Thyroid gland (tissue), 4 donors: ENCODE data around the gene CSRNP3.

Experiments used
- CTCF ChIP-seq, 6 experiments: fragments of 200-600 bp in 3 of 6; fragments of 450-650 bp in 3 of 6; sonication (generic) in 3 of 6; IDR thresholded peaks; one replicate each; pipeline ENCODE4 v1.5.1; 2016 to 2019; ENCODE audit warnings: antibody characterized with exemption in 6 of 6, mild to moderate bottlenecking in 2 of 6, inconsistent platforms in 1 of 6, moderate library complexity in 1 of 6
- POLR2A ChIP-seq, 2 donors: fragments of 450-650 bp; IDR thresholded peaks; one replicate each; pipeline ENCODE4 v1.6.1; 2017; ENCODE audit warnings: antibody characterized with exemption in 2 of 2, mild to moderate bottlenecking in 2 of 2, moderate library complexity in 1 of 2

DNA sequence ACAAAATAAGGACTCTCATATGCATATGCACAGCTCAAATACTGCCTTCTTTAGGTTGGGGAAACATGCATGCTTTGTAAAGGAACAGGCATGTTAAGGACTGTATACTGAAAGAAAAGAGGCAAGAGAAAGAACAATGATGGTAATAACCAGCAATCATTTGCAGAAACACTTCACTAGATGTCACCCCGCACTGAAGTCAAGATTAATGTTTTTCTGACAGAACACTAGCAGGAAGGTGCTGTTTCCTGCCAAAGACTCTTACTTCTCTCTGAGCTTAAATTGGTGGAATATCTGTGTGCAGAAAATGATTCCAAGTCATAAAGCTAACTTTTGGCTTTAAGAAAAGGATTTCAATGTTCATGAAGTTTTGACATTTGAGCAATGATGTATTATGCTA, 19.3 kb upstream of the CSRNP3 start:
- TF ChIP-seq CTCF (IDR thresholded peaks at IDR 0.05), result peak in 4 of 6 experiments; percentile 8 to 40 (median 17)
- TF ChIP-seq POLR2A (IDR thresholded peaks at IDR 0.05), result no peak
